HG03460 (cell line): ENCODE results near the gene FHOD3.
A peak's percentile ranks its signal among the peaks of the same experiment; 100 is the strongest.

ENCODE experiments used
- ATAC-seq: cut with Tn5 transposase; IDR thresholded peaks from one replicate; pipeline ENCODE4 v1.9.1; 2021; ENCODE audit not compliant: unreplicated experiment

FHOD3 gene

GRCh38 chr18:36465276-36465675, 167.8 kb downstream of the FHOD3 start:
- ATAC-seq = no peak

DNA sequence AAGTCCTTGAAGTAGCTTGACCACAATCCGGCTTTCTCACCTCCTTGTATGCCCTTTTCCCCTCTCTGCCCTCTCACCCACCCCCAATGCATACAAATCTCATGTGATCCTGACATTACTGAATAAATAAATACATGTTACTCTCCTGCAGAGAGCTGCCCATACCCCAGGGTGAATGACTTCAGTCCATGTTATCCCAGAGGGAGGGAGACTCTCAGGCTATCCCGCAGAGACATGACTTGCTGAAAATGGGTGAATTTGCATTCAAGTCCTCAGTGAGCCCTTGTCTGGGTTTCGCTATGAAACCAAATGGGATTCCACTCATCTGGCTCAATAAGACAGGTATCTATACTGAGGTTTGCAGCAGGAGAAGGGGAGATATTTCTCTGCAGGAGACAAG, 168.5 kb downstream of the FHOD3 start:
- no peak for ATAC-seq

DNA sequence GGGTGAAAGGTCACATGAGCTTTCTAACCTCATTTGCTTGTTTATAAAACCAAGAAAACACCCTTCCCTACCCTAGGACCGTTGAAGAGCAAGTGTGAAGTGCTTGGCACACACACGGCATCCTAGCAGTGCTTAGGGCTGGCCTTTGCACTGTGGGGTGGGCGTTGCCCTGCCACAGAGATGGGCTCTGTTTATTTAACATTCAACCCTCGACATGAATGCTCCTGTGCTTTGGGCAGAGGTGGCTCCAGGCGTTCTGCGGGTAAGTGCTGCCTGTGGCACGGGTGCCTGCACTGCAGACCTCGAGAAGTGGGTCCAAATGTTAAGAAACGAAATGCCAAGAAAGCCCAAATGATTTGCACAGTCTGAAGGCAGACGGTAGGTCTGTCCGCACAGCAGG, 170.1 kb downstream of the FHOD3 start:
- no peak for ATAC-seq

- no peak for ATAC-seq
Observed at GRCh38 chr18:36468161-36468560, 170.6 kb downstream of the FHOD3 start.

- no peak for ATAC-seq
Observed at GRCh38 chr18:36469461-36469860, 171.9 kb downstream of the FHOD3 start.

DNA sequence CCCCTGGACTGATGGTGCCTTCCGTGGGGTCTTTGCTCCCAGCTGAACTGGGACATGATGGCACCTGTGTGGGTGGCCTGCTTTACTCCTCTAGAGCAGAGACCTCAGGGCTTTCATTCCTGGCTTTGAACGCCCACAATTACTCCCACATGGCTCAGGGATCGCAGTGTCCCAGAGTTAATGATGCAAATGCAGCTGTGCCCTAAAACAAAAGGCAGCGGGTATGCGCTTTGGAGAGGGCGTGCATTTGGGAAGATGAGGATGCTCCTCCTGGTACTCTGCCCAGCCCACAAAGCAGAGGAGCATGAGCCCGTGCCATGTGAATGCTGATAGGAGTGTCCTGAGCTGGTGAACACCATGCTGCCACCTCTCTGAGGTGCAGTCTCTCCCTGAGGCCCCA, 173.4 kb downstream of the FHOD3 start:
- ATAC-seq = no peak

- no peak for ATAC-seq
Observed at GRCh38 chr18:36471393-36471792, 173.9 kb downstream of the FHOD3 start.

- ATAC-seq = no peak
Observed at GRCh38 chr18:36476433-36476832, 178.9 kb downstream of the FHOD3 start.

GRCh38 chr18:36477776-36478175, 180.3 kb downstream of the FHOD3 start:
- no peak for ATAC-seq

DNA sequence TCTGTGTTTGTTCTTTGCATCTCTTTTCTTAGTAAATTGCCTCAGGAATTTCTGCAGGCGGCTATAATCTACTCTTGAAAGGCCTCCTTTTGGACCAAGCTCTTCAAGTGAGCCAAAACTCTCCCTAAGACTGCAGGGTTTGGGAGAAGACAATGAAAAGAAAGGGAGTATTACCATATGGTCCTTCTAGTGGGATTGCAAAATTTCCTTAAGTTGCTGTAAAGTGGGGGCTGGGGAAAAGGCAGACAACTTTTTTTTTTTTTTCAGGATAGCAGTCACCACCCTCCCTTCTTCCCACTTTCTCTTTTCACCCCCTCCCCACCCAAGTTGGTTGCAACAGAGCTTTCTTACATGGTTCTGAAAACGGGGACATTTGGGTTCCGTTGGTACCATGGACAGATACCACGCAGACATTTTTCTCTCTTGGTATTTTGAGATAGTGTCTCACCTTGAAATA, 183.7 kb downstream of the FHOD3 start:
- ATAC-seq = no peak

GRCh38 chr18:36481935-36482334, 184.4 kb downstream of the FHOD3 start:
- no peak for ATAC-seq

GRCh38 chr18:36484591-36484990, 187.1 kb downstream of the FHOD3 start:
- no peak for ATAC-seq

DNA sequence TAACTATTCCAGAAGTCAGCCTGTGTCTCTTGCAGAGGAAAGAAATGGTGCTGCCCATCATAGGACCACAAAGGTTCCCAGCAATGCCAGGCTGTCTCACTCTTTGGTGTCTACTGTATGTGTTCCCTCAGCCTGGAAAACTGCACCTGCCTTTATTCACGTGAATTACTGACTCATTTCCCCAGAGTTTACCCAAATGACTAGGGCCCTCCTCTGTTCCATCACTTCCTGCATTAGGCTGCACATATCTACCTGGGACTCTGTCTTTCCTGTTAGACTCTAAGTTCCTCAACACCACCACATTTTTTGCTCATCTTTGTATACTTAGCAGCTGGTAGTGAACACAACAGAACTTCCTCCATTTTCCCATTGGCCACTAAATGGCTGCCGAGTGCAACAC, 188.3 kb downstream of the FHOD3 start:
- ATAC-seq = no peak

- ATAC-seq = no peak
Observed at GRCh38 chr18:36488131-36488530, 190.6 kb downstream of the FHOD3 start.

DNA sequence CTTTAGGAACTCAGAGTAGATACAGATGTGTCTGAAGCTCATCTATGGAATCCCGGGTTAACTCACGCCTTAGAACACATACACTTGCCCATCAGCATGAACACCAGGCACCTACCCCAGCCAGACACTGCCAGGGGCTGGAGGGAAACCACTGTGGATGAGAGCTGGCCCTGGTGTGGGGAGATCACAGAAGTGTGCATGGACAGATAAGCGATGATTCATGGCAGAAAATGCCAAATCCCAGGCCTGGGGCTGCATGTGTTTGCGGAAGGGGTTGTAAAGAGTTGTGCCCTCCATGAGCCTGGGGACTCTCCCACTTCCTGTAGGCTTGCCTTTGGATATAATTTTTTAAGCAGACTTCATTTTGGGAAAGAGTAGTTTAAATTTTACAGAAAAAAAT, 193.4 kb downstream of the FHOD3 start:
- ATAC-seq = no peak

GRCh38 chr18:36492604-36493329, 195.3 kb downstream of the FHOD3 start:
- ATAC-seq = no peak

- ATAC-seq = no peak
Observed at GRCh38 chr18:36493349-36494159, 196.0 kb downstream of the FHOD3 start.

DNA sequence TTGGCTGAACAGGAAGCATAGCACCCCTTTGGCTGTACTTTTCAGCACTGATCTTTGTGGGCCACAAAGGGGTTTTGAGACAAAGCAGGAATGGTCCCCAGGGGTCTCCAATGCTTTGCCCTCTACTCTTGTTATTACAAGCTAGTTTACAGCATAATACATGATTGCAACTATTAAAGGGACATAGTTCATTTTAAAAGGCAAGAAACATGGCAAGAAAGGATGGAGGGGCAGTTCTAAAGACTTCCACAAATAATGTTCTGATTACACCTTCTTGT, 196.6 kb downstream of the FHOD3 start:
- ATAC-seq = no peak

DNA sequence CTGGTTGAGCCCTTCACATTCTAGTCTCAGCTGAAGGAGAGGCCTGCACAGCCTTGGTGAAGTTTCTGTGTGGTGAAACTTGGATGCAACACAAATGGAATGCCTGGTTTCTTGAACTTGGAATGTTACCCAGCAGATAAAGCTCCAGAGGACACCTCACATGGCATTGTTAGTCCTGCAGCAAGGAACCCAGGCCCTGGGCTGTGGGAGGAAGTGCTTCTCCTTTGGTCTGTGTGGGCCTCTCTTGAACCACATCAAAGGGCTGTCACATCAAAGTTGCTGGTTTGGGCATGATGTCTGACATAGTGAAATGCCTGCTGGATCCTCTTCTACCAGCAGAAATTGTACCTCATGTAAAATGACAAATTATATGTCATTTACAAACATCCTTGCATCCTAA, 198.5 kb downstream of the FHOD3 start:
- ATAC-seq = no peak

- peak; percentile 84 for ATAC-seq
Observed at GRCh38 chr18:36499938-36500337, 202.4 kb downstream of the FHOD3 start.

GRCh38 chr18:36501100-36501499, 203.6 kb downstream of the FHOD3 start:
- no peak for ATAC-seq

DNA sequence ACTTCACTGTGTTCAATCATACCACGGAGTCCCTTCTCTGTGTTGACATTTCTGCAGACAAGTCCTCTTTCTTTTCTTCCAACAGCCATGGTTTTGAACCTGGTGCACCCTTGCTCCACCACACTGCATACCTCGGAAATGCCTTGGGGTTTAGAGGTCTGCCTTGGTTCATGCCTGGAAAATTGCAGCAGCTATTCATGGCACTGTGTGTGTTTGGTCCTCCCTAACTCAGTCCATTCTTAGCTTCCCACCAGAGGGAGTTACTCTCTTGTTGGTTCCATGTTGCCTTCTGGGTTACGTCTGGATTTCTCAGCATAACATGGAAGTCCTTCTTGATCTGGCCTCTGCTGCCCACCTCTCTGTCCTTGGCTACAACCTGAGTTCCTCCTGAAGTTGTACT, 206.0 kb downstream of the FHOD3 start:
- no peak for ATAC-seq

- ATAC-seq = no peak
Observed at GRCh38 chr18:36504928-36505327, 207.4 kb downstream of the FHOD3 start.
